Chondrocyte (in vitro differentiated cells): ENCODE results near the gene TP63. TPM values are rescaled to one million over a fixed set of nuclear protein-coding genes. Genes with fewer than 3 reads are reported as not detected.

ENCODE experiments used
- DNase-seq: peaks from one replicate; pipeline ENCODE4 v3.0.0; 2021; ENCODE audit warnings: mixed read lengths, low spot score
- H3K27ac Mint-ChIP-seq: one replicate; pipeline ENCODE4 v1.8.0; 2021; ENCODE audit warnings: mild to moderate bottlenecking, moderate library complexity, mixed read lengths; ENCODE audit not compliant: unreplicated experiment
- H3K27me3 Mint-ChIP-seq: 2 replicates; pipeline ENCODE4 v1.8.0; 2021; ENCODE audit warnings: low read depth, mixed read lengths
- H3K36me3 Mint-ChIP-seq: 2 replicates; pipeline ENCODE4 v1.8.0; 2021; ENCODE audit warnings: low read depth, mixed read lengths
- H3K4me1 Mint-ChIP-seq: 2 replicates; pipeline ENCODE4 v1.8.0; 2021; ENCODE audit warnings: low read depth, mild to moderate bottlenecking, mixed read lengths
- H3K4me3 Mint-ChIP-seq: one replicate; pipeline ENCODE4 v1.8.0; 2021; ENCODE audit warnings: mild to moderate bottlenecking, moderate library complexity, mixed read lengths; ENCODE audit not compliant: unreplicated experiment
- H3K9me3 Mint-ChIP-seq: 2 replicates; pipeline ENCODE4 v1.8.0; 2021; ENCODE audit warnings: low read depth, mixed read lengths
- total RNA-seq: library from RNA; stranded (reverse); gene quantifications from 3 replicates; pipeline ENCODE4 v1.2.1, GENCODE V29; 2021
- TF ChIP-seq, protein P1 (sequence below): fragments of 200-600 bp; sonication (generic); IDR thresholded peaks from 2 replicates; pipeline ENCODE4 v1.5.0; 2021; ENCODE audit warnings: antibody characterized with exemption, mild to moderate bottlenecking, moderate library complexity

Gene TP63
- total RNA-seq, 1 donor from 2014 or later = not detected

DNA sequence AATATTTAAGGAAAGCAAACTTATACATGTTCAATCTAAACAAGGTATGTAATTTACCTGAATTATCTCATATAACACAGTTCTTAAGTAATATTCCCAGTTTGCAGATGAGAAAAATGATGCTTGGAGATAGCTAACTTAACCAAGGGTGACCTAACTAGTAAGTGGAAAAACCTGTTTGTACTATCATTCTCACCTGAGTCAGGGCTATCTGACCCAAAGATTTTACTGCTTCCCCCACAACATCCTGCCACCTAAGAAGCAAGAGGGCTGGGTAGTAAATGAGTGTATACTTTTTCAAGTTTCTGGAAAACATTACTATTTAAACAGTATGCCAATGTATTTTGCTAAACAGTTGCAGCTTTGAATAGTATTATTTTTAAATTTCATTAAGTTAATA lies 10.6 kb downstream of the TP63 start:
- Mint-ChIP-seq H3K4me3 (no peak overlapping the region), H3K4me1 (no peaks in the 10 kb centered on the region), H3K27ac (no peak overlapping the region), H3K27me3 (peaks cover 20% of the 10 kb centered on the region), H3K36me3 (no peaks in the 10 kb centered on the region), H3K9me3 (peaks cover 4% of the 10 kb centered on the region)
- TF ChIP-seq, protein P1, sequence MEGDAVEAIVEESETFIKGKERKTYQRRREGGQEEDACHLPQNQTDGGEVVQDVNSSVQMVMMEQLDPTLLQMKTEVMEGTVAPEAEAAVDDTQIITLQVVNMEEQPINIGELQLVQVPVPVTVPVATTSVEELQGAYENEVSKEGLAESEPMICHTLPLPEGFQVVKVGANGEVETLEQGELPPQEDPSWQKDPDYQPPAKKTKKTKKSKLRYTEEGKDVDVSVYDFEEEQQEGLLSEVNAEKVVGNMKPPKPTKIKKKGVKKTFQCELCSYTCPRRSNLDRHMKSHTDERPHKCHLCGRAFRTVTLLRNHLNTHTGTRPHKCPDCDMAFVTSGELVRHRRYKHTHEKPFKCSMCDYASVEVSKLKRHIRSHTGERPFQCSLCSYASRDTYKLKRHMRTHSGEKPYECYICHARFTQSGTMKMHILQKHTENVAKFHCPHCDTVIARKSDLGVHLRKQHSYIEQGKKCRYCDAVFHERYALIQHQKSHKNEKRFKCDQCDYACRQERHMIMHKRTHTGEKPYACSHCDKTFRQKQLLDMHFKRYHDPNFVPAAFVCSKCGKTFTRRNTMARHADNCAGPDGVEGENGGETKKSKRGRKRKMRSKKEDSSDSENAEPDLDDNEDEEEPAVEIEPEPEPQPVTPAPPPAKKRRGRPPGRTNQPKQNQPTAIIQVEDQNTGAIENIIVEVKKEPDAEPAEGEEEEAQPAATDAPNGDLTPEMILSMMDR = no peak
- DNase-seq = no peak

DNA sequence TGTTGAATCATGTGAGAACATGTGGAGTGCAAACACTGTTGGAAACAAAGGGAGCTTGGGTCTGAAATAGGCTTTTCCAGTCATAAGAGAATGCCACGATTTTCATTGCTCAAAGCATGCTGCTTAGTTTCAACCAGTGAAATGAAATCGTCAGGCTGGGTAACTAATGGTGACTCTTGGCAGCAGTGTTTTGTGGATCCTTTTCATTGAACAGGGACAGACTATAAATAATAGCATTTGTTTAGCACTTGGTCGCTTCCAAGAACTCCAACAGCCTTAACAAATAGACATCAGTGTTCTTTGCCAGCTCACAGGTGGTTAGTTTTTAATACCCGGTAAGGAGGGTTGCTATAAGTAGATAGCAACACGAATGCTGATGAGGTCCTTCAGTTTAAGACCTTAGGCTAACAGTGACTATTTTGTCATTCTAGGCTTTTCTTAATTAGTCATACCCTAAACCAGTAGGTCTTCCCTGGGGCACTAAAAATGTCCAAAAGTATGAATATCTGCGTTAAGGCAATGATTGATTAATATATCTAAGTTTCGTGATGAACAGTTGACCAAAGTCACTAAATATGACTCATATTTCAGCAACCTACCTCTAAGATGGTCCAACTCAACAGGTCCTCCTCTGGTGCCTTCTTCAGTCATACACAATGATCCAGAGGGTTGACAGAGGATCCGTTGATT lies 15.8 kb downstream of the TP63 start:
- no peak overlapping the region for H3K27ac Mint-ChIP-seq
- TF ChIP-seq, protein P1 = no peak
- H3K36me3 Mint-ChIP-seq = no peaks in the 10 kb centered on the region

DNA sequence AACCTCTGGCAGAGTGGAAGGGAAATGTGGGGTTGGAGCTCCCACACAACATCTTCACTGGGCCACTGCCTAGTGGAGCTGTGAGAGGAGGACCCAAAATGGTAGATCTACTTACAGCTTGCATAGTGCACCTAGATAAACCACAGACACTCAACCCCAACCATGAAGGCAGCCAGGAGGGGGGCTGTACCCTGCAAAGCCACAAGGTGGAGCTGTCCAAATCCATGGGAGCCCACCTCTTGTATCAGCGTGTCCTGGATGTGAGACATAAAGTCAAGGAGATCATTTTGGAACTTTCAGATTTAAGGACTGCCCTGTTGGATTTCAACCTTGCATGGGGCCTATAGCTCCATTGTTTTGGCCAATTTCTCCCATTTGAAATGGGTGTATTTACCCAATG lies 20.9 kb downstream of the TP63 start:
- Mint-ChIP-seq H3K27ac (no peak overlapping the region), H3K4me3 (no peak overlapping the region), H3K27me3 (peaks cover 5% of the 10 kb centered on the region), H3K36me3 (peaks cover 5% of the 10 kb centered on the region), H3K4me1 (no peaks in the 10 kb centered on the region), H3K9me3 (peaks cover 21% of the 10 kb centered on the region)
- TF ChIP-seq, protein P1 = peak; percentile 70
- no peak for DNase-seq

More for the DNA sequence above, 15.8 kb downstream of the TP63 start:
- no peak for DNase-seq
- H3K4me3 Mint-ChIP-seq = no peak overlapping the region
- no peaks in the 10 kb centered on the region for H3K4me1 Mint-ChIP-seq
- H3K27me3 Mint-ChIP-seq = peaks cover 14% of the 10 kb centered on the region
- H3K9me3 Mint-ChIP-seq = peaks cover 4% of the 10 kb centered on the region

DNA sequence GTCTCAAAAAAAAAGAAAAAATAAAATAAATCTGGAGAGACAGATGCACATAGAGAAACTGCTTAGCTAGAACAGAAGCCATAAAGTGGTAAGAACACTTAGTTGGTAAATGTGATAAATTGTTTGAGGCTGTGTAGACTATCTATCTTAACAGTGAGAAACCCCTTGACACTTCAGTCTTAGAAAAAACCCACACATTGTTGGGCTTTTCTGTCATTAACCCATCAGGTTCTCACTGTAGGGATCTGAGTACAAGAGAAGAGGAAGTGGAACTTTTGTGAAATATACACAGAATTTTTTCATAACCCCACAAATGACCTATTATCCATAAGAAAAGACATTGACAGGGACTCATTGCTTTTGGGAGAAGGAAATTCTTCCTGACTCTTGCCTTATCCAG lies 24.4 kb downstream of the TP63 start:
- H3K4me3 Mint-ChIP-seq = no peak overlapping the region
- H3K4me1 Mint-ChIP-seq = no peaks in the 10 kb centered on the region
- peaks cover 31% of the 10 kb centered on the region for H3K9me3 Mint-ChIP-seq
- H3K27ac Mint-ChIP-seq = no peak overlapping the region
- peaks cover 5% of the 10 kb centered on the region for H3K36me3 Mint-ChIP-seq
- TF ChIP-seq, protein P1 = no peak
- no peak for DNase-seq
- H3K27me3 Mint-ChIP-seq = peaks cover 3% of the 10 kb centered on the region

DNA sequence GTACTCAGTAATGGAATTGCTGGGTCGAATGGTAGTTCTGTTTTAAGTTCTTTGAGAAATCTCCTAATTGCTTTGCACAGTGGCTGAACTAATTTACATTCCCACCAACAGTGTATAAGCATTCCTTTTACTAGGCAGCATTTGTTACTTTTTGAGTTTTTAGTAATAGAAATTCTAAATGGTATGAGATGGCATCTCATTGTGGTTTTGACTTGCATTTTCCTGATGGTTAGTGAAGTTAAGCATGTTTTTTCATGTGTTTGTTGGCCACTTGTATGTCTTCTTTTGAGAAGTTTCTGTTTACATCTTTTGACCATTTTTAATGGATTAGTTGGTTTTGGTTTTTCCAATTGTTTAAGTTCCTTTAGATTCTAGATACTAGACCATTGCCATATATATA lies 28.4 kb downstream of the TP63 start:
- Mint-ChIP-seq H3K27ac (no peak overlapping the region), H3K27me3 (no peaks in the 10 kb centered on the region), H3K36me3 (peaks cover 5% of the 10 kb centered on the region), H3K9me3 (peaks cover 28% of the 10 kb centered on the region), H3K4me3 (no peak overlapping the region), H3K4me1 (peaks cover 15% of the 10 kb centered on the region)
- no peak for DNase-seq
- TF ChIP-seq, protein P1 = no peak
